ENCODE measurements around the gene PLOD3.
A peak's percentile ranks its signal among the peaks of the same experiment; 100 is the strongest.

PLOD3 gene

GRCh38 chr7:101165958-101166647 lies 51.3 kb downstream of the PLOD3 start:
- DNase-seq (ENCODE audit: low read depth in 2 of 2) = no peak

- DNase-seq (ENCODE audit: low read depth in 2 of 2) = peak; percentile 72 to 76
Measured at GRCh38 chr7:101165075-101165957, 52.1 kb downstream of the PLOD3 start, which contains the start of gene VGF. TSS of gene VGF (minus strand) at chr7:101165569. CDS start at chr7:101164843, 726 bp downstream.

GRCh38 chr7:101164071-101164840 lies 53.1 kb downstream of the PLOD3 start:
- no peak for DNase-seq (ENCODE audit: low read depth in 2 of 2)

GRCh38 chr7:101163279-101164070 lies 53.9 kb downstream of the PLOD3 start:
- DNase-seq (ENCODE audit: low read depth in 2 of 2) = no peak

GRCh38 chr7:101162551-101163278 lies 54.7 kb downstream of the PLOD3 start:
- no peak for DNase-seq (ENCODE audit: low read depth in 2 of 2)

GRCh38 chr7:101161692-101162471 lies 55.5 kb downstream of the PLOD3 start:
- DNase-seq (ENCODE audit: low read depth in 2 of 2) = no peak

- DNase-seq (ENCODE audit: low read depth in 2 of 2) = no peak
Measured at GRCh38 chr7:101160910-101161309, 56.5 kb downstream of the PLOD3 start.

GRCh38 chr7:101159696-101160674 lies 57.4 kb downstream of the PLOD3 start:
- no peak for DNase-seq (ENCODE audit: low read depth in 2 of 2)

- DNase-seq (ENCODE audit: low read depth in 2 of 2) = no peak
Measured at GRCh38 chr7:101156866-101157589, 60.4 kb downstream of the PLOD3 start.

GRCh38 chr7:101156277-101156676 lies 61.1 kb downstream of the PLOD3 start:
- no peak for DNase-seq (ENCODE audit: low read depth in 2 of 2)
